Measurements from ENCODE around the gene TECPR1.

GRCh38 chr7:98205162-98205845, 46.7 kb downstream of the TECPR1 start:
- TF ChIP-seq CTCF (IDR thresholded peaks at IDR 0.05; ENCODE audit: low read depth, low read length, poor library complexity, severe bottlenecking) (no peak), EZH2phosphoT487 (IDR thresholded peaks at IDR 0.05; ENCODE audit: borderline replicate concordance, low read length) (no peak)
